Measurements from ENCODE around the gene CELA3A.
A peak's percentile ranks its signal among the peaks of the same experiment; 100 is the strongest.
"Not testable (repeated sequence)": the region's sequence is repeated elsewhere in the genome, so short reads cannot be mapped to it uniquely, and the experiment has no call there.

Gene CELA3A

DNA sequence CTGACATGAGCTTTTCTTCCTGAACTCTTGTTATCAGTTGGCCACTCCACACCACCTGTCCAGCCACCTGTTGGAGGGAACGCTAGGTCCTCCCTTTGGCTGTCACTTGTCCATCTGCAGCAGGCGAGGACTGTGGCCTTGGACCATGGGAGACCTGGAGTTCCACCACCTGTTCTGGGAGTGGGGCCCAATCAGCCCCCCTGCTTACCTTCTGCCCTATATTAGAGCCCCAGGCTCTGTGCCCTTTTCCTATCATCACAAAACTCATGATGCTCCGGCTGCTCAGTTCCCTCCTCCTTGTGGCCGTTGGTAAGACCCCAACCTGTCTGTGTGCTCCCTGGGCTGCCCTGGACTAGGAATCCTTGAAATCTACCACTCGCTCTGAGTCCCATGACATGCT lies at the start of gene CELA3A:
CELA3A (plus strand) TSS at position 249 of the 400 bp plus-strand sequence; CDS start at position 267, 18 bp downstream.
- no peak for DNase-seq

DNA sequence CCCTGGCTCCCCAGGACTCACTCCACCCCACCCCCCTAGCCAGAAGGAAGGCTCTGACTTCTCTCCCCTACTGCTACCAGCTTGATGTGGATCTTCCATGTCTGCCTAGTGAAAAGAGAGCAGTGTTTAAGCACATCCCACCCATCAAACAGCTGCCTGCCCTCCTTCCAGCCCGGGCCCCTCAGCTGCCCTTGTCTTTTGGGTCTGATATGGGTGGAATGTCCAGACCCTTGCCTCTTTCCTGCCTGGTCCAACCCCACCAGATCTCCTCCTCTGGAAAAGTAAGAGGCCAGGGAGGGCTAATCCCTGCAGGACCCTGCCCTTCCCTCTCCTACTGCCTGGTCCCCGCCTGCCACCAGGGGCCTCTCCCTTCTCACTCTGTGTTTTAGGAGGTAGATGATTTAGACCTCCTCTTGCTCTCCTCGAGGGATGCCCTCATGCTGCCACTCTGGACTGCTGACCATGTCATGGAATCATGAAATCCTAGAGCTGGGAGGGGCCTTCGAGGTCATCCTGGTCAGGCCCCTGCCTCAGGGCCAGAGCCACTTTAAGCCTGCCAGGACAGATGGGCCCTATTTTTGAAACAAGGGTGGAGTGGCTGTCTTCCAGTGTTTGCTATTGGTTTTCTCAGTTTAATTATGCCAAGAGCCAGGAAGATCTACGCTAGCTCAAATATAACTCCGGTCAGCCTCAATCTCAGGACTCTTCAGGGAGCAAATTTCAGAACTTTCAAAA lies 48.5 kb upstream of the CELA3A start:
- no peak for DNase-seq

DNA sequence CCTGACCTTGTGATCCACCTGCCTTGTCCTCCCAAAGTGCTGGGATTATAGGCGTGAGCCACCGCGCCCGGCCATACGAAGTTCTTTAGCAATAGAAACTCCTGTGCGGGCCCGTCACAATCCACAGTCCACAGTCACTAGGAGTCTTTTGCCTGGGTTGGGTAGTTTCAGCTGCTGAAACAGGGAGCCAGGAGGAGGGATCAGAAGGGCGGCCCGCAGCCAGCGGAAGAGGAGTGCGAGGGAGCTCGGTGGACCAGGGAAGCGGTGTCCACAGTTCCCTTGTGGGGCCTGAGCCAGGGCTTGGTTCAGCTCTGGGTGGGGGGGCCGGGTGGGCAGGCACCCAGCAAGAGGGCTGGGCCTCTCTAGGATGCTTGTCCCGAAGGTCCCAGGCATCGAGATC lies 46.4 kb upstream of the CELA3A start:
- DNase-seq, result no peak

DNA sequence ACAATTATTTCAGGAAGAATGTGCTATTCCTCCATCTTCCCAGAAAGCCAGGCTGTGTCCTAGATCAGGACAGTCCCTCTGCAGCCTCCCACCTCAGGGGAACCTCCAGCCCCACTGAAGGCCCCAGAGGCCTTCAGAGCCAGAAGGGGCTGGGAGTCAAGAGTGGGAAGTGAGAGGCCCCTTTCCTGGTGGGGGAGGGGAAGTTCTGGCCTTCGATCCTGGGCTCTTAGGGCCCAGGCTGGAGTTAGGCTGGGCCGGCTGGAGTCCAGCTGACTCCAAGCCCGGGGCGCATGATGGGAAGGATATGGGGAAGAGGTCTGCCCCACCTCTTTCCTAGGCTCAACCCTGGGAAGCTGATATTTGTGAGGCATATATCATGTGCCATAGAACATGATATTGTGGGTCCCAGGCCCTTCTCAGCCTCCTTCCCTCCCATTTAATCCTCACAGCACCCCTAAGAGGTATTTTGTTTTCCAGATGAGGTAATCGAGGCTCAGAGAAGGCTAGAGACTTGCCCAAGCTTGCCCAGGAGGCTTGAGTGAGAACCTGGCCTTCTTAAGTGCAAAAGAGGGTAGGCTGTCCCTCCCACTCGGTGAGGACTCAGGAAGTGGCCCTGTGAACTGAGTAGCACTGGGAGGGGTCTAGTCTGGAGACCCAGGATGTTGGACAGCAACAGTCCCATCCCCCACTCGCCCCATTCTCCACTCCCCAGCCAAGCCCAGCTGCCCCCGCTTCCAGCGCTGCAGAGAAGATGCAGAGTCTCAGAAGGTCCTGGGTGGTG lies 45.8 kb upstream of the CELA3A start:
- DNase-seq, result no peak

- peak; percentile 50 for DNase-seq
Observed at GRCh38 chr1:21956720-21957552, 44.5 kb upstream of the CELA3A start.

DNA sequence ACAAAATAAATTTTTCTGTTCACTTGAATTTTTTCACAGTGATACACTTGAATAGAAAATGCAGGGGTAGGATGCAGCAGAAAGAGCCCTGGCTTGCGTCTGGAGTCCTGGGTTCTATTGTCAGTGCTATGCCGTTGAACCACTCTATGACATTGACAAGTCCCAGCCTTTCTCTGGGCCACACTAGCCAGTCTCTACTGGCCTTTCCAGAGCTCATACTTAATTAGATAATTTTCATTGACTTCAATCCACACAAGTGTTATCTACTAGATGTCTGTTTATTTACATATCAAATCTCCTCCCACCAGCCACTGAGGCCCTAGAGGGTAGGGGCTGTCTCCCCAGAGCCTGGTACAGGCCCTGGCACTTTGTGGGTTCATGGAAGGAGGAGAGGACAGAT lies 40.1 kb upstream of the CELA3A start:
- no peak for DNase-seq

GRCh38 chr1:21961799-21962198 lies 39.7 kb upstream of the CELA3A start:
- no peak for DNase-seq

DNA sequence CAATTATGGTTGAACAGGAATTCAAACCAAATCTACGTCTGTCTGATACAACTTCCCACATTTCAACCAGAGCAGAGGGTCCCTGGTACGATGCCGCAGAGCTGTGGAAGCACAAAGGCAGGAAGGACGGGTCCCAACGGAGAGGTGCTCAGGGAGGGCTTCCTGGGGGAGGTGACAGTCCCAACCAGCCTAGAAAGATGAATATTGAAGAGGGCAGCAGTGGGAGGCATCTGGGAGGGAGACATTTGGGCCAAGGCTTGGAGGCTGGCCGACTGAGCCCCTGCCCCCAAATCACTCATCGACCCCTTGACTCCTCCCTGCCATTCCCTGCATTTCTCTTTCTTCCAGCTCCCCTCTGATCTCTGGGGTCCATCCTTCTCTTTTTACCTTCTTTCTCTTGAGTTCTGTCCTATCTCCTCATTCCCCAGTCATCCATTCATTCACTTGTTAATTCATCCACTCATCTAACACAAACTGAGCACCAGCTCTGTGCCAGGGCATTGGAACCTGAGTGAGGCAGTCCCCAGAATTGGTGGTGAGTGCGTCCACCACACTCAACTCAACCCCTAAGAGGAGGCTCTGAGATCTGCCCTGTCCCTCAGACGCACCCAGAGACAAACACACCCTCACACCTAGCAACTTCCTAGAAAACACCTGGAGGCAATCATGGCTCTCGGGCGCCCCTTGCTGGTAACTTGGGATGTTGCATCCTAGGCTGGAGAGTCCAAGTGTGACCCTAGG lies 37.8 kb upstream of the CELA3A start:
- peak; percentile 80 for DNase-seq

GRCh38 chr1:21966247-21967000 lies 35.0 kb upstream of the CELA3A start:
- DNase-seq, result no peak

DNA sequence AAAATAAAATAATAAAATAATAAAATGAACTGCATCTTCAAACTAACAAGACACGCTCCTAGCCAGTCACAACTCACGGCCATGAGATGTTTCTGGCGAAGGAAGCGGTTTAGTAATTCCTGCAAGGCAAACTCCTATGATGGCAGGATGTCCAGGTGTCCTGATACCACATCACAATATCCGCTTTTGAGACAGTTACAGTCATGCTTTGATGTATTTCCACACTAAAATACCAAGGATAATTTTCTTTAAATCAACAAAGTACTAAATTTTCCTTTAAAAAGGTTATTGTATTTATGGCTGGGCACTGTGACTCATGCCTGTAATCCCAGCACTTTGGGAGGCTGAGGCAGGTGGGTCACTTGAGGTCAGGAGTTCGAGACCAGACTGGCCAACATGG lies 34.2 kb upstream of the CELA3A start:
- not testable (repeated sequence) for DNase-seq

DNA sequence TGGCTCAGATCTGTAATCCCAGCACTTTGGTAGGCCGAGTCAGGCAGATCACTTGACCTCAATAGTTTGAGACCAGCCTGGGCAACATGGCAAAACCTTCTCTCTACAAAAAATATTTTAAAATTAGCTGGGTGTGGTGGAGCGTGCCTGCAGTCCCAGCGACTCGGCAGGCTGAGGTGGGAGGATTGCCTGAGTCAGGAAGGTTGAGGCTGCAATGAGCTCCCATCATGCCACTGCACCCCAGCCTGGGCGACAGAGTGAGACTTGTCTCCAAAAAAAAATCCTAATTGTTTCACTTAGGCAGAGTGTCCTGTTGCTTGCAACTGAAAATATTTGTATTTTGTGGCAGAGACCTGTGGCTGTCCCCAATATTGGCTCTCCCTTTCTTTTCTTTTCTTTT lies 32.4 kb upstream of the CELA3A start:
- DNase-seq, result not testable (repeated sequence)

- DNase-seq, result not testable (repeated sequence)
Observed at GRCh38 chr1:21970523-21970922, 30.9 kb upstream of the CELA3A start.

DNA sequence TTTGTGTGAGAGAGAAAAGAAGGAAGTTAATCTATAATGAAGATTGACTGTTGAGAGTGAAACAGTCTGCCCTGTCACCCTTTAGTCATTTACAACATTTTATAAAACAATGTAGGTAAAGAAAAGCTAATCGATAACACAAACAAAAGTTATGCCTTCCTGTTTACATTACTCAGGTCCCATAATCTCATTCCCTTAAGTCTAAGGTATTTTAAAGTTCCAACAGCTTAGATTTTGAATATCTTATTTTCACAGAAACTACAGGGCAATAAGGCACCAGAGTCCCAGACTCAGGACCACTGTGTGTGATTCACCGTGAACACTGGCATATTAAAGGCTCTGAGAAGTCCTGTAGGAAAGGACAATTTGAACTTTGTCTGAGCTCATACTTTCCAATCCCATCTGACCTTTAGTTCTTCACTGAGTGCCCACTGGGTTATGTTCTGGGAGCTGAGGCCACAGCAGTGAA lies 28.4 kb upstream of the CELA3A start:
- DNase-seq, result not testable (repeated sequence)

GRCh38 chr1:21973948-21974347 lies 27.5 kb upstream of the CELA3A start:
- not testable (repeated sequence) for DNase-seq

DNA sequence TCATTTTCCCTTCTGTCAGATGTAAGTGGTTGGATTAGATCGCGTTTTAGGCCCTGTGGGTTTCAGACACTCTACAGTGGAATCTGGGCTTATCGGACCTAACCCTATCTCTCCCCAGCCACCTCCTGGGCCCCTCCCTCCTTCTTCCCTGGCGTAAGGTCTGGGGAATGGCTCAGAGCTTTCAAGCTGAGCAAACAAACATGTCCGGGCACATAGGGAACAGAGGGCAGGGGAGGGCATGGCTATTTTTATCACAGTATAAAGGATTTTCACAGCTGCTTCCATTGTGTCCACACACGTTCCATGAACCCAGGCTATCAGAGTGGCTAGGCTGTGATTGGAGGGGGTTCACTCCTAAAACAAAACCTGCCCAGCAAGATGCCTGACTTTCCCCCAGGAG lies 26.8 kb upstream of the CELA3A start:
- not testable (repeated sequence) for DNase-seq

GRCh38 chr1:21975296-21975695 lies 26.2 kb upstream of the CELA3A start:
- DNase-seq, result not testable (repeated sequence)

- not testable (repeated sequence) for DNase-seq
Observed at GRCh38 chr1:21976703-21977239, 24.7 kb upstream of the CELA3A start, which contains the start of gene CELA3B. Gene CELA3B (plus strand): TSS chr1:21977022. CDS start chr1:21977040, 18 bp downstream.

DNA sequence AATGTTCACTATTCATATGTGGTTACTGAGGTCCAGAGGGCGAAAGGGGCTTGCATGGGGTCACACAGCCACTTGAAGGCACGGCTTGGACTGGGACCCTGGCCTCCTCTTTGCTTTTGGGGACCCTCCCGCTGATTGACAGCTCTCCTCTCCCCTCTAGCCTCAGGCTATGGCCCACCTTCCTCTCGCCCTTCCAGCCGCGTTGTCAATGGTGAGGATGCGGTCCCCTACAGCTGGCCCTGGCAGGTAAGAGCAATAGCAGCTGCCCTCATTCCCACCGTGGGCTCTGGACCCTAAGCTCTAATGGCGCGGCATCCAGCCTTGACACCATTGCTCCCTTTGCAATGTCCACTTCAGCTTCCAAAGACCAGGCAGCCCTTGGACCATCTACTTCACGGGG lies 23.2 kb upstream of the CELA3A start:
- DNase-seq, result not testable (repeated sequence)

DNA sequence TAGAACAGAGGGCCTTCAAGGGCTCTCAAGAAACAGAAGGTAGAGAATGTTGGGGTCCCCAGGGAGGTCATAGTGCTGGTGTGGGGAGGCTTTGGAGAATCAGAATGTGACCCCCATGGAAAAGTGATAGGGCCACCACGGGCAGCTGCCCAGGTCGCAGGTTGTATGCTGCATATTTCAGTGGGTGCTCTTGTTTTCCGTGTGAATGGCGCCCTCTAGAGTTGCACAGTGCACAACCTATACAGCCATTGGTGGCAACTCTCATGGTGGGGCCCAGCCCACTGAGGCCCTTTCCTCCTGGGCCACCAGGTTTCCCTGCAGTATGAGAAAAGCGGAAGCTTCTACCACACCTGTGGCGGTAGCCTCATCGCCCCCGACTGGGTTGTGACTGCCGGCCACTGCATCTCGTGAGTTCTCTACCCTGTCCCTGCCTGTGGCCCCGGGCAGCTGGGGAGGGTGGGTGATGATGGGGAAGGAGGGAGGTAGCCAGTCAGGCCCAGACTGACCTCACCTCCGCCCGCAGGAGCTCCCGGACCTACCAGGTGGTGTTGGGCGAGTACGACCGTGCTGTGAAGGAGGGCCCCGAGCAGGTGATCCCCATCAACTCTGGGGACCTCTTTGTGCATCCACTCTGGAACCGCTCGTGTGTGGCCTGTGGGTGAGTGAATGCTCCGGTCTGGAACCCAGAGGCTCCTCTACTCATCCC lies 20.8 kb upstream of the CELA3A start:
- not testable (repeated sequence) for DNase-seq

DNA sequence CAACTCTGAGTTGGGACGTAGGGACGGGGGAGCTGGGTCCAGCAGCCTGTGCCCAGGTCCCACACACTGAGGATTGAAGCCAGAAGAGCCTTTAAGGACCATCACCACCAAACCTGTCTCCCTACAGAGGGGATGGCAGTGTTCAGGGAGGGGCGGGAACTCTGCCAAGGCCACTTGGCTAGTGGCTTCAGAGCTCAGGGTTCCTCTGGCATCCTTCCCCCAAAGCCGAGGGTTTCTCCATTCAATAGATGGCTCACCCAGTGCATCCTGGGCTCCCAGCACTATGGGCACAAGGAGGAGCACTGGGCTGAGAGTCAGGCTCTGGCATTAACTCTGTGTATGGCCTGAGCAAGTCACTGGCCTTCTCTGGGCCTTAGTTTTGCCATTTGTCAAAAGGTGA lies 20.2 kb upstream of the CELA3A start:
- DNase-seq, result not testable (repeated sequence)
